Liver (tissue), 3 donors: ENCODE measurements around the gene PCBD1.

ENCODE experiments used
- ATF3 ChIP-seq: IDR thresholded peaks from 2 replicates; pipeline ENCODE4 v1.6.1; 2016; ENCODE audit warnings: antibody characterized with exemption
- CTCF ChIP-seq: fragments of 150-350 bp; IDR thresholded peaks from 2 replicates; pipeline ENCODE4 v1.5.1; 2017; ENCODE audit warnings: improper control_type of control experiment, low read depth, low read length; ENCODE audit not compliant: missing input control
- EGR1 ChIP-seq, 2 donors: IDR thresholded peaks; 2 replicates each; pipeline ENCODE4 v1.6.1; 2016 to 2018; ENCODE audit warnings: antibody characterized with exemption in 2 of 2, low read depth in 2 of 2
- FOXA1 ChIP-seq: IDR thresholded peaks from 2 replicates; pipeline ENCODE4 v1.6.1; 2016; ENCODE audit warnings: antibody characterized with exemption
- GABPA ChIP-seq, 2 donors: IDR thresholded peaks in 1 of 2; conservative IDR thresholded peaks in 1 of 2; 2 replicates each; pipeline ENCODE4 v1.6.1; 2016; ENCODE audit warnings: antibody characterized with exemption in 2 of 2, mild to moderate bottlenecking in 1 of 2, moderate library complexity in 1 of 2
- HNF4A ChIP-seq, 2 donors: conservative IDR thresholded peaks; 2 replicates each; pipeline ENCODE4 v1.6.1; 2016; ENCODE audit warnings: antibody characterized with exemption in 2 of 2, mild to moderate bottlenecking in 2 of 2
- HNF4G ChIP-seq: IDR thresholded peaks from 2 replicates; pipeline ENCODE4 v1.6.1; 2016; ENCODE audit warnings: antibody characterized with exemption
- JUND ChIP-seq, 2 donors: IDR thresholded peaks; 2 replicates each; pipeline ENCODE4 v1.6.1; 2016; ENCODE audit warnings: antibody characterized with exemption in 2 of 2
- RAD21 ChIP-seq, 2 donors: IDR thresholded peaks; 2 replicates each; pipeline ENCODE4 v1.6.1; 2016; ENCODE audit warnings: antibody characterized with exemption in 2 of 2, mild to moderate bottlenecking in 2 of 2
- REST ChIP-seq: IDR thresholded peaks from 2 replicates; pipeline ENCODE4 v1.6.1; 2016; ENCODE audit warnings: antibody characterized with exemption, mild to moderate bottlenecking
- SP1 ChIP-seq: IDR thresholded peaks from 2 replicates; pipeline ENCODE4 v1.6.1; 2018; ENCODE audit warnings: antibody characterized with exemption, mild to moderate bottlenecking
- TAF1 ChIP-seq: conservative IDR thresholded peaks from 2 replicates; pipeline ENCODE4 v1.6.1; 2016; ENCODE audit warnings: antibody characterized with exemption, mild to moderate bottlenecking
- YY1 ChIP-seq: IDR thresholded peaks from 2 replicates; pipeline ENCODE4 v1.6.1; 2016; ENCODE audit warnings: antibody characterized with exemption, mild to moderate bottlenecking
- ZBTB33 ChIP-seq: IDR thresholded peaks from 2 replicates; pipeline ENCODE4 v1.6.1; 2016; ENCODE audit warnings: antibody characterized with exemption
- donor health status: healthy.
- donor health status: healthy.

- TF ChIP-seq REST (no peak), CTCF (no peak), RAD21 (IDR thresholded peaks at IDR 0.05) (no peak), TAF1 (no peak), JUND (IDR thresholded peaks at IDR 0.05) (no peak), HNF4A (conservative IDR thresholded peaks at IDR 0.05) (no peak), GABPA (IDR thresholded peaks at IDR 0.05 in 1 of 2, conservative IDR thresholded peaks at IDR 0.05 in 1 of 2) (no peak), HNF4G (no peak), FOXA1 (no peak), SP1 (no peak), YY1 (no peak), ATF3 (no peak), EGR1 (IDR thresholded peaks at IDR 0.05; ENCODE audit: low read depth in 2 of 2) (no peak), ZBTB33 (no peak)
Measured at GRCh38 chr10:70893227-70894006, 5.1 kb upstream of the PCBD1 start.
